ENCODE data around the gene TICRR.

Gene TICRR

DNA sequence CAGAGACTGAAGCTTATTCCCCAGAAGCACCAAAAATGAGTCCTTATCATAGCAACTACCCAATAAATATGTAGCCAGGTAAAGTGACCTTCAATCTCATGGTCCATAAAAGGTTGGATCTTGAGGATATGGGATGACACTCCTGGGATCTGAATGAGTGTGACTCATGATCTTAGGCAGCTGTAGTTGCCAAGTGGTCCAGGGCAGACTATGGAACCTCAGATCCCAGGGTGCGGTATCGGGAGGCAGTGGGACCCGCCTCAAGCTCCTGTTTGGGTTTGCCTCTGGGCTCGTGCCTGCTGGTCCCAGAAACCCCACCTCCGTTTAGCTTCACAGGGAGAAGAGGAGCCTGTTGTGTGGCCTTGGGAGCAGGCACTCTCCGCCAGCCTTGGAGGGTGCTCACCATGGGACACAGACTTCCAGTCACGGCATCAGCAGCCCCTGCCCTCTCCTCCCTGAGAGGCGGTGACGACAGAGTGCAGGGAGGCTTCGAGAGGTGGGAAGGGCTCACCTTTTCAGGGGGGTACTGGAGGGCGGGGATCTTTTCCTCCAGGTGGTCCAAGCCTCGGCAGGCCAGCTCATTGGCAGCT is 95.8 kb downstream of the TICRR start:
- in situ Hi-C loops (cut with MboI; ENCODE audit: low sequenced_read_pairs): no loop called here

DNA sequence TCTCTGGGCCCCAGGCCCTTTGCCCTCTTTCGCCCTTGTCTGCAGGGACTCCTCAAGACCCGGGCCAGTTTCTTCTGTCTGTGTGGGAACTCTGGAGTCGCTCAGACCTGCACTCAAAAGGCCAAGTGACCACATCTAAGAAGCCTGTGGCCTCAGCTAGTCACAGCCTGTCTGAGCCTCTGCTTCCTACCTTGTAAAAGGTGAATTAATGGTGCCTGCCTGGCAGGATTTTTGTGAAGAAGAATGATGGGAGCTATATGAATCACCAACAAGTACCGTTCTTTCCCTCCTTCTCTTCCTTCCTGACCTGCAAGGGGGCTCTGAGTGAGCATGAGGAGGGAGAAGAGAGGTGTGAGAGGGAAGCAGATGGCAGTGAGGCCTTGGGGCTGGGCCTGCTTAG is 96.4 kb downstream of the TICRR start:
- in situ Hi-C loops (cut with MboI; ENCODE audit: low sequenced_read_pairs): no loop called here

DNA sequence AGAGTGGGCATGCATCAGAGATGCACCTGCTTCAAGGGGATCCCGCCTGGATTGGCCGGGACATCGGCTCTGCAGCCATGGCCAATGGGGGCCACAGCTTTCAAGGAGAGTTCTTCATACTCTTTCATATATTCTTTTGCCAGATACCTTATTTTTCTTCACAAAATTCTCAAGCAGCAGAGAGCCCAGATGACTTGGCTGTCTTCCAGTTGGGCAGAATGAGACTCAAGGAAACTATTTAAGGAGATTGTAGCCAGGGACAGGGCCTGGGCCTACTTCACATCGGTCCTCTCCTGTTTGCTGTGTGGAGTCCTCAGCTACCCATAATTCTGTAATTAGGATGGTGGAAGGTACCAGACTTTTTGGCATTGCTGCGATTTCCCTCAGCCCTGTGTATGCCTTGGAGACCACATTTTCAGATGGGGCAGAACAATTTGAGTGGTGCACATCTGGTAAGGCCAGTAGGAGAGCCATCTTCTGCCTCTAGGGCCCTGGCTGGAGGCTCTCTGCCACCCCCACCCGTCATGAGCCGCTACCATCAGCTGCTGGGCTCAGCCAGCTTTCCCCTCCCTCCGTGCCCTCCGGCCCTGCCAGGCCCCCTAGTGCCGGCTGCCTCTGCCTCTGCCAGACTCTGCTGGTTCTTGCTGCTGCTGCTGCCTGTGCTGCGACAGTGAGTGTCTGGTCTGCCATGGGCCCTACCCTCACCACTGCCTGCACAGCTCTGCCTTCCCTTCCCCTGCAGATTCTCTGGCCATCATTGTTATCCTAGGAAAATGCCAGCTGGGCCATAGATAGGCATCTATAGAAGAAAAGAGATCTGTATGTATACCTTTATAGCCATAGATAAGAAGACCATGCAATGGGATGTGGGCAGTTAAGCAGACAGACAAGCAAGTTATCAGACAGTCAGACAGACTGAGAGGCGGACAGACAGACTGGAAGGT is 97.2 kb downstream of the TICRR start:
- in situ Hi-C loops (cut with MboI; ENCODE audit: low sequenced_read_pairs): no loop called here

DNA sequence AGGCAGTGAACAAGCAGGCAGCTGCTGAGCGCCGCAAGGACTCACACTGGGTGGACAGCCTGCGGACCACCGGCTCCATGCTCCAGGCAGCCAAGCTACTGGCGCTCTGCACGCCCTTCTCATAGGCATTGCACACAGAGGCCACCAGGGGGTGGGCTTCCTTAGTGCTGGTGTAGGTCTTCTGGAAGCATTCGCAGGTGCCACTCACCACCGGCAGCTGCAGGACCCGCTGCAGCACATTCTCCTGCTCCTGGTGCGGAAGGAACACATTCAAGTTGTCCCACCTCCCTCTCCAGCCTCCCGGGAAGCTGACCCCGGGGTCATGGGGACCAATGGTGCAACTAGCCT is 97.9 kb downstream of the TICRR start:
- in situ Hi-C loops (cut with MboI; ENCODE audit: low sequenced_read_pairs): no loop called here

DNA sequence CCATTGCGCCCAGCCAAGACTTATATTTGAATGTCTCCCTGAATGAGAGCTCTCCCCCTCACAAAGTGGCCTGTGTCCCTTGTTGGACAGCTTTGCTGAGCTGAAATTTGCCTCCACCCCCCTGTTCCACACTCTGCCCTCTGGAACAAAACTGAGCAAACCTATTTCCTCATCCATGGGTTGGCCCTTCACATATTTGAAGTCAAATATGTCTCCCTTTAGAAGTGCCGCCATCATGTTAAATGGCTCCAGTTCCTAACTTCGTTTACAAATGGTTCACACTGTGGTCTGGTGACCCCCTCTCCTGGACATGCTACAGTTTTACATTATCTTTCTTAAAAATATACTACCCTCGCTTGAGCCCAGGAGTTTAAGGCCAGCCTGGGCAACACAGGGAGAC is 99.3 kb downstream of the TICRR start:
- in situ Hi-C loops (cut with MboI; ENCODE audit: low sequenced_read_pairs): no loop called here

DNA sequence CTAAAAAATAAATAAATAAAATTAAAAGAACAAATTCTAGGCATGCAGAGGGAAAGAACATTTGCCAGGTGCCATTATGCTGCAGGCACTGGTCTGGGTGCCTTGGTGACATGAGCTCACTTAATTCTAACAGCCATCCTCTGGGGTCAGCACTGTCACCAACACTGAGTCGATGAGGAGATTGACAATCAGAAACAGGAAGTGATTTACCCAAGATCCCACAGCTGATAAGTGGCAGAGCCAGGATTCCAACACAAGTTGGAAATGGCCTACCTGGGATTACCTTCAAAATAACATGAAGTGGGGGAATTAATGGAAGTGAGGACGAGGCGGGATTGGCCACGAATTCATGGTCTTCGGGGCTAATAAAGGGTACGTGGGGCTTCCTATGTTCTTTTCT is 100.3 kb downstream of the TICRR start:
- in situ Hi-C loops (cut with MboI; ENCODE audit: low sequenced_read_pairs): no loop called here

DNA sequence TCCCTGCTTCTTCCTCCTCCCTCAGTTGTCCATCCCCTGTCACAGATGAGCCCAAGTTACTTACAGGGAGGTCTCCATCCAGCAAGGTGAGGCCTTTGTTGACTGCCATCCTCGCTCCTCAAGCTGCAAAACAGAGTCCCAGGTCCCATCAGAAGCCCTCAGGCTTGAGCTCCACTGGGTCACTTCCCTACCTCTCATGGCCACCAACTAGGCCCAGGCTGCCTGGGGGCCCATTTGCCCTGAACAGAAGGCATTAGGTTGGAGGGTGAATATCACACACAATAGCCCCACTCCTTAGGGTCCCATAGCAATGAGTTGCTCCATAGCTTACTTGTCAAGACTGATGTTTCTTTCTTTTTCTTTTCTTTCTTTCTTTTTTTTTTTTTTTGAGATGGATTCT is 102.1 kb downstream of the TICRR start:
- in situ Hi-C loops (cut with MboI; ENCODE audit: low sequenced_read_pairs): no loop called here

Measured in HL-60/S4 treated with retinoic acid at 250 ng/mL for 4 days and 3 days (cell line).